SK-N-SH treated with all-trans-retinoic acid at 6 μM for 48 hours (cell line): Measurements from ENCODE around the gene PAQR9.
A peak's percentile ranks its signal among the peaks of the same experiment; 100 is the strongest.

ENCODE experiments used
- ATAC-seq: fragments of 200-7000 bp; cut with Tn5 transposase; 3 replicates; pipeline ENCODE4 v1.9.1; 2020; ENCODE audit warnings: mild to moderate bottlenecking, moderate library complexity
- ARNTL ChIP-seq: fragments of 450-650 bp; formaldehyde crosslinking; IDR thresholded peaks from 2 replicates; pipeline ENCODE4 v1.5.0; 2020; ENCODE audit warnings: low read depth, mild to moderate bottlenecking, moderate library complexity, borderline replicate concordance
- BACH2 ChIP-seq: fragments of 250-450 bp; sonication (Bioruptor Pico); IDR thresholded peaks from 2 replicates; pipeline ENCODE4 v1.9.0; 2021; ENCODE audit warnings: mild to moderate bottlenecking, borderline replicate concordance
- CSDC2 ChIP-seq: fragments of 250-450 bp; sonication (Bioruptor Pico); IDR thresholded peaks from 2 replicates; pipeline ENCODE4 v1.5.0; 2020; ENCODE audit warnings: mild to moderate bottlenecking, moderate library complexity
- ESRRG ChIP-seq: fragments of 250-450 bp; sonication (Bioruptor Pico); IDR thresholded peaks from 2 replicates; pipeline ENCODE4 v1.6.1; 2021; ENCODE audit warnings: mild to moderate bottlenecking
- GLIS3 ChIP-seq: fragments of 250-450 bp; sonication (Bioruptor Pico); IDR thresholded peaks from 2 replicates; pipeline ENCODE4 v1.5.0; 2020; ENCODE audit warnings: mild to moderate bottlenecking, moderate library complexity
- ISL1 ChIP-seq: fragments of 250-450 bp; sonication (Bioruptor Pico); IDR thresholded peaks from 2 replicates; pipeline ENCODE4 v2.1.2; 2022; ENCODE audit warnings: mild to moderate bottlenecking, moderate library complexity
- OSR1 ChIP-seq: fragments of 250-450 bp; sonication (Bioruptor Pico); IDR thresholded peaks from 2 replicates; pipeline ENCODE4 v1.8.0; 2022; ENCODE audit warnings: moderate library complexity, mild to moderate bottlenecking, inconsistent platforms
- PATZ1 ChIP-seq: fragments of 250-450 bp; sonication (Bioruptor Pico); IDR thresholded peaks from 2 replicates; pipeline ENCODE4 v1.8.0; 2020; ENCODE audit warnings: mild to moderate bottlenecking, moderate library complexity, borderline replicate concordance
- PPARA ChIP-seq: fragments of 250-450 bp; sonication (Bioruptor Pico); IDR thresholded peaks from 2 replicates; pipeline ENCODE4 v1.5.0; 2020; ENCODE audit warnings: mild to moderate bottlenecking, borderline replicate concordance
- RARB ChIP-seq: fragments of 250-450 bp; sonication (Bioruptor Pico); IDR thresholded peaks from 2 replicates; pipeline ENCODE4 v1.8.0; 2021; ENCODE audit warnings: mild to moderate bottlenecking, moderate library complexity
- TCF4 ChIP-seq: fragments of 250-450 bp; sonication (Bioruptor Pico); IDR thresholded peaks from 2 replicates; pipeline ENCODE4 v1.8.0; 2021; ENCODE audit warnings: mild to moderate bottlenecking, moderate library complexity, borderline replicate concordance
- TOX ChIP-seq: fragments of 250-450 bp; sonication (Bioruptor Pico); IDR thresholded peaks from 2 replicates; pipeline ENCODE4 v1.8.0; 2021; ENCODE audit warnings: mild to moderate bottlenecking, moderate library complexity, borderline replicate concordance
- TSHZ2 ChIP-seq: fragments of 250-450 bp; sonication (Bioruptor Pico); IDR thresholded peaks from 2 replicates; pipeline ENCODE4 v1.5.0; 2020; ENCODE audit warnings: mild to moderate bottlenecking, moderate library complexity
- ZC3H10 ChIP-seq: fragments of 250-450 bp; sonication (Bioruptor Pico); IDR thresholded peaks from 2 replicates; pipeline ENCODE4 v1.5.1; 2021; ENCODE audit warnings: mild to moderate bottlenecking, moderate library complexity
- ZFP3 ChIP-seq: fragments of 250-450 bp; sonication (Bioruptor Pico); IDR thresholded peaks from 2 replicates; pipeline ENCODE4 v1.5.0; 2020; ENCODE audit warnings: mild to moderate bottlenecking, moderate library complexity
- ZFP30 ChIP-seq: fragments of 450-650 bp; formaldehyde crosslinking; IDR thresholded peaks from 2 replicates; pipeline ENCODE4 v1.5.0; 2022; ENCODE audit warnings: mild to moderate bottlenecking, moderate library complexity
- ZNF565 ChIP-seq: fragments of 450-650 bp; formaldehyde crosslinking; conservative IDR thresholded peaks from 2 replicates; pipeline ENCODE4 v1.5.0; 2020; ENCODE audit warnings: low read depth, mild to moderate bottlenecking, moderate library complexity
- ZNF70 ChIP-seq: fragments of 450-650 bp; formaldehyde crosslinking; IDR thresholded peaks from 2 replicates; pipeline ENCODE4 v1.5.0; 2020; ENCODE audit warnings: mild to moderate bottlenecking, moderate library complexity
- ZNF8 ChIP-seq: fragments of 450-650 bp; formaldehyde crosslinking; IDR thresholded peaks from 2 replicates; pipeline ENCODE4 v1.5.0; 2020; ENCODE audit warnings: mild to moderate bottlenecking, moderate library complexity
- TF ChIP-seq, protein P1 (sequence below): fragments of 250-450 bp; sonication (Bioruptor Pico); IDR thresholded peaks from 2 replicates; pipeline ENCODE4 v1.5.1; 2021; ENCODE audit warnings: mild to moderate bottlenecking, moderate library complexity
- TF ChIP-seq, protein P2 (sequence below): fragments of 250-450 bp; sonication (Bioruptor Pico); IDR thresholded peaks from 2 replicates; pipeline ENCODE4 v1.8.0; 2021; ENCODE audit warnings: low read depth, mild to moderate bottlenecking, moderate library complexity, borderline replicate concordance

PAQR9 gene

DNA sequence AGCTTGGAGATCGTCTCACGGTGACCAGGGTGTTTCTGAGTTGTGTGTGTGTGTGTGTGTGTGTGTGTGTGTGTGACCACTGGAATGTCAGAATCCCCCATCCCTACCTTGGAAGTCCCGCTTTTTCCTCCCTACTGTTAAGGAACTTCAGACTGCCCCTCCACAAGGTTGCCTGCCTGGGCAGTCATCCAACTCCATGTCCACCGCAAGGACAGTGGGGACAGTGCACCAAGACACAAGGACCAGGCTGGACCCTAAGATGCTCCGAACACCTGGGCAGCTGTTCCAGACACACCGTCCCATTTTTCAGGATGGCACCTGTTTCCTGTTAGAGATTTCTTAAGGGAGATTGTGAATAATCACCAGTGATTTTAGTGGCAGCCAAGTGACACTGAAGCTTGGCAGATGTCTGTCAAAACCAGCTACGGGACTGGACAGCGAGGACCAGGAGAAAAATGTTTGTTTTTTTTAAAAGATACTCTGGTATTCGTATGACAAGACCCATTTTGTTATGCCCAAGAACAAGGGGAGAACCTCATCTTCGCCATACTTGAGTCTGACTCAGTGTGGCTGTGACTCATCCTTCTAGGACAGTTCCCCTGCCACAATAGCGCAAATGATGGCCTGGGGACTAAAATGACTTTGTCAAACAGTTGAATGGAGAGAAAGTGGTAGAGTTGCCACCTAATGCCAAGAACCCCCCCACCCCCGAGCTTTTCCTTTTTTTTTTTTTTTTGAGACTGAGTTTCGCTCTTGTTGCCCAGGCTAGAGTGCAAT is 15.5 kb downstream of the PAQR9 start:
- peak; percentile 77 for ATAC-seq
- TF ChIP-seq ZNF565 = no peak
- no peak for TF ChIP-seq ZC3H10
- no peak for TF ChIP-seq GLIS3
- TF ChIP-seq ESRRG (CRISPR knock-in tag) = no peak
- no peak for TF ChIP-seq ZFP3 (CRISPR knock-in tag)
- no peak for TF ChIP-seq BACH2 (CRISPR knock-in tag)
- TF ChIP-seq OSR1 (CRISPR knock-in tag) = no peak
- TF ChIP-seq TCF4 = no peak
- no peak for TF ChIP-seq CSDC2
- TF ChIP-seq ISL1 (CRISPR knock-in tag) = no peak
- no peak for TF ChIP-seq TOX
- TF ChIP-seq ARNTL (CRISPR knock-in tag) = no peak
- TF ChIP-seq, protein P1, sequence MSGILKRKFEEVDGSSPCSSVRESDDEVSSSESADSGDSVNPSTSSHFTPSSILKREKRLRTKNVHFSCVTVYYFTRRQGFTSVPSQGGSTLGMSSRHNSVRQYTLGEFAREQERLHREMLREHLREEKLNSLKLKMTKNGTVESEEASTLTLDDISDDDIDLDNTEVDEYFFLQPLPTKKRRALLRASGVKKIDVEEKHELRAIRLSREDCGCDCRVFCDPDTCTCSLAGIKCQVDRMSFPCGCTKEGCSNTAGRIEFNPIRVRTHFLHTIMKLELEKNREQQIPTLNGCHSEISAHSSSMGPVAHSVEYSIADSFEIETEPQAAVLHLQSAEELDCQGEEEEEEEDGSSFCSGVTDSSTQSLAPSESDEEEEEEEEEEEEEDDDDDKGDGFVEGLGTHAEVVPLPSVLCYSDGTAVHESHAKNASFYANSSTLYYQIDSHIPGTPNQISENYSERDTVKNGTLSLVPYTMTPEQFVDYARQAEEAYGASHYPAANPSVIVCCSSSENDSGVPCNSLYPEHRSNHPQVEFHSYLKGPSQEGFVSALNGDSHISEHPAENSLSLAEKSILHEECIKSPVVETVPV = no peak
- no peak for TF ChIP-seq RARB (CRISPR knock-in tag)
- no peak for TF ChIP-seq ZNF8 (CRISPR knock-in tag)
- TF ChIP-seq ZFP30 (CRISPR knock-in tag) = no peak
- TF ChIP-seq PATZ1 (CRISPR knock-in tag) = no peak
- TF ChIP-seq, protein P2, sequence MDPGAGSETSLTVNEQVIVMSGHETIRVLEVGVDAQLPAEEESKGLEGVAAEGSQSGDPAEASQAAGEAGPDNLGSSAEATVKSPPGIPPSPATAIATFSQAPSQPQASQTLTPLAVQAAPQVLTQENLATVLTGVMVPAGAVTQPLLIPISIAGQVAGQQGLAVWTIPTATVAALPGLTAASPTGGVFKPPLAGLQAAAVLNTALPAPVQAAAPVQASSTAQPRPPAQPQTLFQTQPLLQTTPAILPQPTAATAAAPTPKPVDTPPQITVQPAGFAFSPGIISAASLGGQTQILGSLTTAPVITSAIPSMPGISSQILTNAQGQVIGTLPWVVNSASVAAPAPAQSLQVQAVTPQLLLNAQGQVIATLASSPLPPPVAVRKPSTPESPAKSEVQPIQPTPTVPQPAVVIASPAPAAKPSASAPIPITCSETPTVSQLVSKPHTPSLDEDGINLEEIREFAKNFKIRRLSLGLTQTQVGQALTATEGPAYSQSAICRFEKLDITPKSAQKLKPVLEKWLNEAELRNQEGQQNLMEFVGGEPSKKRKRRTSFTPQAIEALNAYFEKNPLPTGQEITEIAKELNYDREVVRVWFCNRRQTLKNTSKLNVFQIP = no peak

- TF ChIP-seq ESRRG (CRISPR knock-in tag) = no peak
- no peak for TF ChIP-seq TOX
- TF ChIP-seq PPARA (CRISPR knock-in tag) = no peak
- TF ChIP-seq RARB (CRISPR knock-in tag) = no peak
- TF ChIP-seq OSR1 (CRISPR knock-in tag) = no peak
- no peak for TF ChIP-seq ZNF8 (CRISPR knock-in tag)
- TF ChIP-seq GLIS3 = no peak
- no peak for TF ChIP-seq BACH2 (CRISPR knock-in tag)
- no peak for TF ChIP-seq CSDC2
- no peak for TF ChIP-seq TCF4
- no peak for TF ChIP-seq PATZ1 (CRISPR knock-in tag)
These were observed 16.1 kb downstream of the PAQR9 start for GRCh38 chr3:142947352-142947751.

GRCh38 chr3:142946861-142947260 is 16.6 kb downstream of the PAQR9 start:
- TF ChIP-seq ZNF70 (CRISPR knock-in tag) (no peak), PPARA (CRISPR knock-in tag) (no peak), ARNTL (CRISPR knock-in tag) (no peak), ZFP3 (CRISPR knock-in tag) (no peak), TSHZ2 (CRISPR knock-in tag) (no peak), CSDC2 (no peak), ZNF8 (CRISPR knock-in tag) (no peak), ISL1 (CRISPR knock-in tag) (no peak), GLIS3 (no peak)
- TF ChIP-seq, protein P2 = no peak
- TF ChIP-seq, protein P1 = no peak
- ATAC-seq = no peak

More at GRCh38 chr3:142947352-142947751, 16.1 kb downstream of the PAQR9 start:
- peak; percentile 62 for ATAC-seq
